Fibroblast of the conjunctiva (primary cell): ENCODE data around the gene ST6GALNAC1.

Experiments
- DNase-seq: peaks from one replicate; pipeline ENCODE4 v3.0.0-alpha.2; 2010; ENCODE audit warnings: low read depth

The ST6GALNAC1 gene

DNA sequence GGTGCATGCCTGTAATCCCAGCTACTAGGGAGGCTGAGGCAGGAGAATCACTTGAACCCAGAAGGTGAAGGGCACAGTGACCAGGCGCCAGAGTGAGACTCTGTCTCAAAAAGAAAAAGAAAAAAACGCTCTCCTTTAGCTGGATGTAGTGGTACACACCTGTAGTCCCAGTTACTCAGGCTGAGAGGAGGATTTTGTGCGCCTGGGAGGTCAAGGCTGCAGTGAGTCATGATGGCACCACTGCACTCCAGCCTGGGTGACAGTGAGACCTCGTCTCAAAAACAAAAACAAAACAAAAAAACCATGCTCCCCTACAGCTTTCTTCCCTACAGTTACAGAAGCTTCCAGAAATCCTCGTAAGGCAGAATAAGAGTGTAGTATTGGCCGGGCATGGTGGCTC, 33.1 kb upstream of the ST6GALNAC1 start:
- DNase-seq, result no peak

DNA sequence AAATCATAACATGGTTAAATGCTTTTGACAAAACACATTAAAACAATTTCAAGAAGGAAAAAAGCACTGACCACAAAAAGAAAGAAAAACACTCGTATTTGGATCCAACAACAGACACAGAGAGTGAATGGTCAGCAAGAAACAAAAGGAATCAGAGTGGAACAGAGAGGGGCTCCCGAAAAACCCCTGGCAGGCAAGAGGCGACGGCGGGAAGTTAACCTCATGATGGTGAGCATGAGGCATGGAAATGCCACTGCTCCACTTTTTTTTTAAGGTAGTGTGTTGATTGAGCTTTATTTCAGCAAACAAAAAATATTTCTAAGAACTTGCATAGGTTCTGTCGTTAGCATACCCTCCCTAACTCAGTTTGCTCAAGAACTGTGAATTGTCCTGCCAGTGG, 32.1 kb upstream of the ST6GALNAC1 start:
- DNase-seq, result no peak

DNA sequence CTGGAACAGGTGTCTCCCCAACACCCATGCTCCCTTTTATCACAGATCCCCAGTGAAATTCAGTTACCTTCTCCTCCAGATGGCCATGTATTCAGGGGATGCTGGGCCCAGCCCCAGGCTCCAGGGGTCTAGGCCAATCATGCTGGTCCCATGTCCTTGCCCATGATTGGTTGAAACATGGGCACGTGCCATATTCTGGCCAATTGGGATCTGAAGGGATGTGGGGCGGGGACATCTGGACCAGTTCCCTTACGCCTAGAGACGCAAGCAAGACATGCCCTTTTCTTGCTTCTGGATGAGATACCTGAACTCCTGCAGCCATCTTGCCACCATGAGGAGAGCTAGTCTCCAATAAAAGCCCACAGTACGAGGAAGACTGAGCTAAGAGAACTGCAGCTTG, 31.0 kb upstream of the ST6GALNAC1 start:
- DNase-seq, result no peak

DNA sequence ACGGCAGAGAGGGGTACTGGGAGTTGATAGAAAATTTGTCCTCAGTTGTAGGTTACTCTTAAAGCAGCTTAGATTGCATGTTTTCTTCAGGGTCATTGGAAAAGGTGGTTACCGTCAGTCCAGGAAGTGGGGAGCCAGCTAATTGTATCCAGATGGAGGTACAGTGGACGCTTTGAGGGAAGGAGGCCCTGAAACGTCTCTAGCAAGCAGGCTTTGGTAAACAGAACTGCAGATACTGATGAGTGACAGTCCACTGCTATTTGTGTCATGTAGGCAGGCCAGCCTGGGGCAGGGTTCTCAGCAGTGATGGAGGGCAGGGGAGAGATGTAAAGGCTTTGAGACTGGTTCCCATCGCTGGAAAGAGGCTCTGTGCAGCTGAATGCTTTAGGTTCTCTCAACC, 30.2 kb upstream of the ST6GALNAC1 start:
- DNase-seq, result no peak

DNA sequence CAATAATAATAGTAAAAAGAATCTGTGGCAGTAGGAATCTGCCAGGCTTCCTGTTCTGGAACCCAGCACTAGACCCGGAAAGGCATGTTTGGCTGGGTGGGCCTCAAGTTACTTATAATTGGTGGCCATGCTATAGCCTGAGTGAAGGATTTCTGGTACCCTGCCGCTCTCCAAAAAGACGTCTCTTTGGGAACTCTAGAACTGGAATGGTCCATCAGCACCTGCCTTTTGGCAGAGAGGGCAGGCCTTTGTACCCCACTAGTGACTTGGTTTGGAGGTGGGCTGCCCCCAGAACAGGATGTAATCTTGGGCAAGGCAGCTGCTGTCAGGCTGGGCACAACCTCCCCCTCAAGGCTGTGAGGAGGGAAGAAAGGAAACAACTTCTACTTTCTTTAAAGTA, 29.3 kb upstream of the ST6GALNAC1 start:
- no peak for DNase-seq

DNA sequence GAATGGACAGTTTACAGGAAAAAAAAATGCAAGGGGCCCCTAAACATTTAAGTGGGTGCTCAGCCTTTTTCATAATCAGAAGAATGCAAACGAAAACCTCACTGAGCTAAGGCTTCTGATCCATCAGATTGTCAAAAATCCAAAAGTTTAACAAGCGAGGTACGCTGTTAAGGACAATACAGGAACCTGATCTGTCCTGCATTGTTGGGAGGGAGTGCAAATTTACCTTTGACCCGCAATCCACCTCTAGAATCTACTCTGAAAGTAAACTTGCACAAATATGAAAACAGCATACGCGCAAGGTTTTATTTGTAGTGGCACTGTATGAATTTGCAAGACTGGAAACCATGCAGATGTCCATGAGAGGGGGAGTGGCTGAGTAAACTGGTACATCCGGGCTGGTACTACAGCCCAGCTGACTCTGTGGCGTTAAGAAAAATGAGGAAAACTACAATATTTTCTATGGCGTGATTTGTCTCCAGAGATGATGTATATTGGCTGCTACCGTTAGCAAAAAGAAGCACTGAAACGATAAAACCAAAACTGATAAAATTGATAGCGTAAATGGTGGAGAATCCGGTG, 28.8 kb upstream of the ST6GALNAC1 start:
- DNase-seq, result no peak

DNA sequence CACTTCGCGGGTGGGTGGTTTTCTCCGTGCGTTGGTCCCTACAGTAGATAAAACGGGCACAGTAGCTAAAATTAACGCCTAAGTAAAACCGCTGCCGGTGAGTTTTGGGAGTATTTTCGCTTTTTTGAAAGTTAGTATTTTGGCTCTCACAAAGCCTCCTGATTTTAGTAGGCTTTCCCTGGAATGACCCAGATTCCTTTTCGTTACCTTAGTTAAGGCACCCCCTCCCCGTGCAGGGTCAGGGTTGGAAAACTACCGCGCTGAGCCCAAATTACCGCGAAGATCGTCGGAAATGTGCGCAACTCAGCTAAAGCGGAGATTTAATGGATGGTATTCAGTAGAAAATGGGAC, 28.3 kb upstream of the ST6GALNAC1 start:
- DNase-seq, result no peak

DNA sequence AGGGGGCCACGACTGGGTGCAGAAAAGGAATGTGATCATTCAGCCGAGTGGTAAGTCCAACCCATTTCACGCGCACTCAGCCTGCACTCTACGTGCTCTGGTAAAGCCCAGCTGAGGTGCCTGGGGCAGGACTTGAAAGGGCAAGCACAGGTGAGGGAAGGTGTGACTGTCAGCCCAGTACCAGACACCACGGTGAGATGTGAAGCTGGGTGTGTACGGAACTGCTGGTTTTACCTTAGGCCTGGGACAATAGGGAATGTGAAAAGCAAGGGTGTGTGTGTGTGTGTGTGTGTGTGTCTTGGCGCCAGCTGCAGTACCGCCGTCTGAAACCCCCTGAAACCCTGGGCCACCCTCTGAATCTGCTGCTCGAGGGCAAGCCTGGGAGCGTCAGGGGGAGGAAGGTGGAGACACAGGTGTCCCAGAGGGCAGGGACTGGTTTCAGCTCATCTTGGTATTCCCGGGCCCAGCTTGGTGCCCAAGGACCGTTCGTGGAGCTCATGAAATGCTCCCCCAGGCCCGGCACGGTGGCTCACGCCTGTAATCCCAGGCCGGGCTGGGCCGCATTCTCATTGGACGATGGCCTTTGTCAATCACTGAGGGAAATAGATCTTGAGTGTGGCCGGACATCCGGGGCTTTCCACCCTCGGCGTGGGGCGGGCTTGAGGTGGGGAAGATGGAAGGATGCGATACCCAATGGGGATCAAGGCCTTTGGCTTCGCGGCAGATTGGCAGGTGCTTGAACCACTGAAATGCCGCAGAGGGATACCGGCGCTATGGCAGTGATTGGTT, 27.8 kb upstream of the ST6GALNAC1 start:
- DNase-seq, result peak; percentile 99

DNA sequence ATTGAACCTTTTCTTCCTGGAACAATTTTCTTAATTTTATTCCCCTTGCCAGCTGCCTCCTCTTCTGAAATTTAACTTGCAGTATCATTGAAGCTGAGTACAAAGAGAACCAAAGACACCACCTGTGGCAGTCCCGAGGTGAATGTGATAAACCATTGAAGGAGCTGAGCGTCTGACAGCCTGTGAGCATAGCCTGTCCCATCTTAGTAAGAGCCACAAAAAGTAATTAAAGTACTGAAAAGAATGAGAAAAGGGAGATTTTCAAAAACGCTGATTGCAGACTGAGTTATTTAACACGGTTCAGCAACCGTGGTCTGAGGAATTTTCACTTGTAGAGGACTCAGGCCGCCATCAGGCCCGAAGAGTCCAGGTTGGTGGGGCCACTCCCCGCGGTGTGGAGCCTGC, 27.2 kb upstream of the ST6GALNAC1 start:
- DNase-seq, result no peak

DNA sequence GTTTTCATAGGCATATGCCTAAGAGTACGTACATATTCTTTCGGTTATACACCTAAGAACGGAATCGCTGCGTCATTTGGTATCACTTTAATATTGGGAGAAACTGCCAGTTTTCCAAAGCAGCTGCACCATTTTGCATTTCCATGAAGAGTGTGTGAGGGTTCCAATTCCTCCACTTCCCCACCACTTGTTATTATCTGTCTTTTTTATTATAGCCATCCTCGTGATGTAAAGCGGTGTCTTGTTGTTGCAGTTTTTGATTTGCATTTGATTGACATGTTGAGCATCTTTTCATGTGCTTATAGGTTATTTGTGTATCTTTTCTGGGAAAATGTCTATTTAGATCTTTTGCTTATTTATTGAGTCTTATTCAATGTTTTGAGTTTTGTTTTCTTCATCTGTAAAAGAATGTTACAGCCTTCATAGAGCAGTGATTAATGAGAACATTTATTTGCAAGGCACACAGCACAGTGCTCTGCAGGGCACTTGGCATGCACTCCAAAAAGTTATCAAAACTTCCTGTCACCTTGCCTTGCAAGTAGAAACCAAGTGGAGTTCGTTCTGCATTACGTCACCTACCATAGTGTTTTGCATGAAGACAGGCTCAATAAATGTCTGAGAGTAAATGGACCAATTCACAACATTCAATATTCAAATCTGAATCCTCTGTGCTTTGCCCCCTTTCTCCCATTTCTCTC, 26.6 kb upstream of the ST6GALNAC1 start:
- no peak for DNase-seq

DNA sequence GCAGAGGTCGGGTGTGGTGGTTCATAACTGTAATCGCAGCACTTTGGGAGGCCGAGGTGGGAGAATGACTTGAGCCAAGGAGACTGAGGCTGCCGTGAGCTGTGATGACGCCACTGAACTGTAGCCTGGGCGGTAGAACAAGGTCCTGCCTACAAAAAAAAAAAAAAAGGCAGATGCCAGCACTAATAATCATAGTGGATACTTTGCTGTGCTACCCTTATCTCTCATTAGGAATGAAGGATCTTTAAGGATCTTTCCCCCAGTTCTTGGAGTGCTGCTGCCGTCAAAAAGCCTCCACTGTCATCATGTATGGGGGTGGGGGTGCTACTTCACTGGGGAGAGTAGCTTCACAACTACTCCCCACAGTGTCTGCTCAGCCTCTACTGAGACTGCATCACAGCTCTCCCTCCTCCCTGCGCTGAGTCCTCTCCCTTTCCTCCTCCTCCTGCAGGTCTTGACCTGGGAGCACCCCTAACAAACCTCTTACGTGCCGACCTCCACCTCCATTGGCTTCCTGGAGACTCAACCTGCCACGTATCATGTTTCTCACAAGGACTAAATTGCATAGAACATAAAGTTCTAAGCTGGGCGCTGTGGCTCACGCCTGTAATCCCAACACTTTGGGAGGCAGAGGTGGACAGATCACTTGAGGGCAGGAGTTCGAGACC, 24.4 kb upstream of the ST6GALNAC1 start:
- no peak for DNase-seq

DNA sequence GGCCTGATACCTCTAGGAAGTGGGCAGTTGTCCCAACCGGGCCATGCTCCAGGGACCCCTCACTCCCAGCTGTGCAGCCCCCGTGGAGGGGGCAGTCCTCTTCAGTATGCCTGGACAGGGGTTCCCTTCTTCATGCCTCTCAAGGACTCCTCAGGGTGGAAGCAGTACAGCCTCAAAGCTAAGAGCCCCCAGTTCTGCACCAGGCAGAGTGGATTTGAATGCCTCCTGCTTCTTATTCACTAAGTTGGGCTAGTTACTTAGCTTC, 23.9 kb upstream of the ST6GALNAC1 start:
- no peak for DNase-seq

DNA sequence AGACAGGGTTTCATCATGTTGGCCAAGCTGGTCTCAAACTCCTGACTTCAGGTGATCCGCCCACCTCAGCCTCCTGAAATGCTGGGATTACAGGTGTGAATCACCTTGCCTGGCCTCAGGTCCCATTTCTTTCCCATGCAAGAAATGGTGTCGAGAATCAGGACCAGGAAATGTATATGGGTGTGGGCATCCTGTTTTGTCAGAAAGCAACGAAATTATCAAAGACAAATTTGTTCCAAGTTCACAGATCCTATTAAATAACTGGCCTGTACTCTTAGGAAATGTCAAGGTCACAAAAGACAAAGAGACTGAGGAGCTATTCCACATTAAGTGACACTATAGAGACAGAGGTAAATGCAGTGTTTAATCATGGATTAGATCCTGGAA, 17.1 kb upstream of the ST6GALNAC1 start:
- no peak for DNase-seq

DNA sequence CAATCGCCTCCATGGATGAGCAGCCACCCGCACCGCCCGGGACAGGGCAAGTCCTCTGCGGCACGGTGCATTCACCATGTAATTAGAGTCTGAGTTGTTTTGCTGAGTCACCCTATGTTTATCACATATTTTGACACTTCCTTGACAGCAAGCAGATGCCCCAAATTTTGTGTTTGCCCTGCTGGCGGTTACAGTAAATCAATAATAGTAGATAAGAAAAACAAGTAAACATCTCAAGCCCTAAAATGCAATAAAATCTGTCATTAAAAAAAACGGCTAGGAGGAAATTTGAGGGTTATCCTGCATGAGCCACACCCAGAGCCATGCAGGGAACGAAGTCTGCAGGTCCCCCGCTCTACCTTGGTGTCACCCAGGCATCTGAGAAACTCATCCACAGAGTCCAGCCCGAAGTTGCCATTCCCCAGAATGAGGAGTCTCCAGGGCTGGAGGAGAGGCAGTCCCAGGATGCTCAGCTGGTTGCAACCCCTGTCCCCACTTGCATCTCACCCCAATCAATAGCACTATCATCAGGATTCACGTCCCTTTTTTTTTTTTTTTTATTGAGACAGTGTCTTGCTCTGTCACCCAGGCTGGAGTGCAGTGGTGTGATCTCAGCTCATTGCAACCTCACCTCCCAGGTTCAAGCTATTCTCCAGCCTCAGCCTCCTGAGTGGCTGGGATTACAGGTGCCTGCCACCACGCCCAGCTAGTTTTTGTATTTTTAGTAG, 16.5 kb upstream of the ST6GALNAC1 start:
- no peak for DNase-seq

DNA sequence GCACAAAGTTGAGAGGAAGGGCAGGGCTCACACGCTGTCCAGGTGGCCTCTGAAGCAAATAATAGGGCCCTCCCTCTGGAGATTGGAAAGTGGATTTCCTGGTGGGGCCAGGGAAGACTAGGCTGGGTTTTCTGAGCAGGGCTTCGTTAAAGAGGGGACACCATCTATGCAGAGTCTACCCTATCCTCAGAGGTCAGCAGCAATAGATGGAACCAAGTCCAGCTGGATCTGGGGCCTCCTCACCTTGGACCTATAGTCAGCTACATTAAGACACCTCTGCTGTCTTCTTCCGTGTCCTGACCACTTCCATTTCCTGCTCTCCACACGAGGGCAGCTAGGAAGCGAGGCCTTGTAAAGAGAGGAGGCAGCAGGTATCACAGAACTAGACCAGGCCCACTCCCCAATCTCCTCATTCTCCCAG, 14.7 kb upstream of the ST6GALNAC1 start:
- DNase-seq, result no peak

DNA sequence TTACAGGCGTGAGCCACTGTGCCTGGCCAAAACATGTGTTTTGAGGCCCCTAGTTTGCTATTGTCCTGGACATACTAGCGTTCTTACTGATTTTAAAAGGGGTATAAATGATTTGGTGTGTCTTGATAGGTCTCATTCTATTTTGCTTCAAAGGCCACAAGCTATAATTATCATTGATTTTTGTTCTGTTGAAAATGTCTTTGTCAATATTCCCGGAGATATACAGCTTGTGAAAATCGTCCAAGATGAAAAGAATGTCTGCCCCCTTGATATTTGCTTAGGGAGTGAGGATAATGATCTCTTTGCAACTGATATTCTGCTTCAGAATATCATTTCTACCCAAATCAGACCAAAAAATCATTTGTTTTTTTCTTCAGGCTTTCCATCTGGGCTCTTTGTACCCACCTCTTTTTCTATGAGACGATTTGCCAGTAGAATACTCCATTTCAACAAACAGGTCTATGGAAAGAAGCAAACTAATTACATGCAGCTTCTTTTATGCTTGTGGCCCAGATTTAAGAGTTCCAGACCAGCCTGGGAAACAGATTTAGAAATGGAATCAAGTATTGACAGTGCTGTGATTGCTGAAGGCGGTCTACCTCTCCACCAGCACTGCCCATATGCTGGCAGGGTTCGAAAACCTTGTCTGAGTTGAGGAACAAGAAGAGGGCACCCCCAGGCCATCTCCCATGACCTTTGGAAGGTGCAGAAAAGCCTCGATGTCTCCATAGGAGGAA, 14.1 kb upstream of the ST6GALNAC1 start:
- no peak for DNase-seq

DNA sequence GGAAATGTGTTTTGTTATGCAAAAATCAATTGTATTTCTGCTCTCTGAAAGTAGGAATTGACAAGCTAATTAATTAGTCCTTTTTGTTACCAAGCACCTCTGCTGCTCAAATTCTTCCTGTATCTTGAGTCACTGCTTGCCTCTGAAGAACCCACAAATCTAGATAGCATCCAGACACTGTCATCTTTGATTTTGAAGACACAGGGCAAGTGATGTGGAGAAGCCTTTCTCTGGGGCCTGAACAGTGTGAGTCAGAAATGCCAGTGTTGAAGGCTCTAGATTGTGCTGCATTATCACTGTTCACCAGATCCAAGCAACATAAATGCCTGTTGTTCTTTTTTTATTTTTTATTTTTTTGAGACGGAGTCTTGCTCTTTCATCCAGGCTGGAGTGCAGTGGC, 10.9 kb upstream of the ST6GALNAC1 start:
- no peak for DNase-seq

DNA sequence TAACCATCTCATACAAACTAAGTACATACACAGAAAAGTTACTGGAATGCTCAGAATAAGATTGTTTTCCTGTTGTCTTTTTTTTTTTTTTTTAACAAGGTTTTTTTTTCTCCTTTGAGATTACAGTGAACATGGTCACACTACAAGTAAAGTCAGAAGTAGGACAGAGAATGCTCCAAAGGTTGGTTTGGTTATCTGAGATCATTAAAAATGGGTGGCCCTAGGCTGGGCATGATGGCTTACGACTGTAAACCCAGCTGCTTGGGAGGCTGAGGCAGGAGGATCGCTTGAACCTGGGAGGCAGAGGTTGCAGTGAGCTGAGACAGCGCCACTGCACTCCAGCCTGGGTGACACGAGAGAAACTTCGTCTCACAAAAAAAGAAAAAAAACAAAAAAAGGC, 6.9 kb upstream of the ST6GALNAC1 start:
- no peak for DNase-seq

DNA sequence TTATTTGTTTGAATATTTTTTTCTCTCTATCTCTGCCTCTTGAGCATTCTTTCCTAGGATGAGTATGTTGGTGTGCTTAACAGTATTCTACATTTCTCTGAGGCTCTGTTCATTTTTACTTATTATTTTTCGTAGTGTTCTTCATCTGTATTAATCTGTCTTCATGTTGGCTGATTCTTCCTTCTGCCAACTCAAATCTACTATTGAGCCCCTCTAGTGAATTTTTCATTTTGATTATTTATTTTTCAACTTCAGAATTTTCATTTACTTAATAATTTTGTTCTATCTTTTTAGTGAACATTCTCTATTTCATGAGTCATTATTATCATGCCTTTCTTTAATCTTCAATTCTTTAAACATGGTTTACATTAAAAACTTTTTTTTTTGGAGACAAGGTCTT, 3.2 kb upstream of the ST6GALNAC1 start:
- DNase-seq, result no peak

DNA sequence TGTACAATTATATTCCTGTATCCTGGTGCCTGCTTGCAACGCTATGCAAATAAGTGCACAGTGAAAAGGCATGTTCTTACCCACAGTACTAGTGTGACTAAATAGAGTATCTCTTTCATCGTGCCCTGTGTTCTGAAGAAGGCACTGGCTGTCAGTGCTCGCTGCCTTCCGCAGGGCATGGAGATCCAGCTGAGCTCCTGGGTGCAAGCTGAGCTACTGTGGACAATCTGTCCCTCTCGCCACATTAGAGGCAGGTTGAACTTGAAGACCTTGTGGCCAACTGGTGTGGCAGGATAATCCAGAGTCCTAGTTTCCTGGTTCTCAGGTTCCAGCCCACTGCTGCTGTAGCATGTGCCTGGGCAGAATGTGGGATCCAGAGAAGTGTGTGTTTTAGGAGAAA, 1.9 kb upstream of the ST6GALNAC1 start:
- DNase-seq, result no peak

DNA sequence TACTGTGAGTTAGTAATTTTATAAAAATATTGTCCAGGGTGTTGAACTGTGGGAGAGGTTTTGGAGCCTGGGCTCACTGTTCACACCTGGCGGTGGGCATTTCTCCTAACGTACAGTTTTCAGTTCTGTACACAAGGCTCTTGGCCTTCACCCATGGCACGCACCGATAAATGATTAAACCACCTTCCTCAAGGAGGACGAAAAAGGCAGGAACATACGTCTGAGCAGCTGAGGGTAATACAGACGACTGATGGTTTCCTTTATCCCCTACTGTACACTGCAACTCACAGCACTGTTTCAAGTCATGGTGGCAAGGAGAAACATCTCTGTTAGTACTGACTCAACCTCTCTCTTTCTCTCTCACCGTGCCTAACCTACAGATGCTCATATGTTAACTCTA, 1.4 kb upstream of the ST6GALNAC1 start:
- DNase-seq, result no peak

DNA sequence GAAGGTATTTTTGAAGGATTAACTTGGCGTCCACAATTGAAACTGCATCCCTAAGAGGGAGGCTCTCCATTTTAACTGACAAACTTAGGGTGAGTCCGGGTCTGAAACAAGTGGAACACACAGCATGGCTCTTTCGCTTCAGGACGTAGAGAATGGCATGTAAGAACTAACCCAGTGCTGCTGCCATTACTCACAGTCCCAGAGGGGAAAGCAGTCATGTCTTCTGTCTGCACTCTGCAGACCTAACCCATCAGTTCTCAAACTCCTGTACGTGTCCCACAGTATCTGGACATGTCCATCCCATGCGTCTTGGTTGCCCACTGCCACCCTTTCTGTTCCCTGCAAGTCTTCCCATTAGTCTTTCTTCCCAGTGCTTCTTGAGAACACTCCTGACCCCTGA, 563 bp downstream of the ST6GALNAC1 start:
- DNase-seq, result no peak
